ENCODE results near the gene MTMR1. TPM values are rescaled to one million over a fixed set of nuclear protein-coding genes. Genes with fewer than 3 reads are reported as not detected.

Gene MTMR1
- polyA plus RNA-seq, 1 donor from 2014 or later = 34.7 TPM

- Histone ChIP-seq H3K36me3 (ENCODE audit: insufficient read depth, low read length) (no peaks in the 10 kb centered on the region), H4K20me1 (ENCODE audit: insufficient read depth) (no peaks in the 10 kb centered on the region), H3K9ac (ENCODE audit: low read length) (no peak overlapping the region), H3K9me2 (ENCODE audit: insufficient read depth, low read length) (no peaks in the 10 kb centered on the region), H3K4me2 (ENCODE audit: low read length) (no peak overlapping the region), H3K27me3 (ENCODE audit: insufficient read depth, low read depth, low read length) (no peaks in the 10 kb centered on the region), H3K9me3 (ENCODE audit: low read length) (no peaks in the 10 kb centered on the region), H3K4me3 (ENCODE audit: low read length) (no peak overlapping the region), H3K79me2 (replicated peaks; ENCODE audit: insufficient read depth, low read length) (no peaks in the 10 kb centered on the region), H3F3A (ENCODE audit: insufficient read depth, low read length, poor library complexity, severe bottlenecking) (no peaks in the 10 kb centered on the region), H2AFZ (ENCODE audit: low read depth, low read length) (no peak overlapping the region), H3K27ac (ENCODE audit: low read length) (no peak overlapping the region)
- TF ChIP-seq EZH2 (IDR thresholded peaks at IDR 0.05; ENCODE audit: borderline replicate concordance, insufficient read depth, low read length, poor library complexity, severe bottlenecking) = no peak
- no peak for TF ChIP-seq CTCF (IDR thresholded peaks at IDR 0.05; ENCODE audit: poor library complexity, severe bottlenecking)
- no peak for TF ChIP-seq REST (IDR thresholded peaks at IDR 0.05; ENCODE audit: borderline replicate concordance)
- no peak for TF ChIP-seq POLR2AphosphoS5 (IDR thresholded peaks at IDR 0.05)
- no peak for TF ChIP-seq TAF1 (IDR thresholded peaks at IDR 0.05; ENCODE audit: low read depth)
- no peak for TF ChIP-seq SMC3 (conservative IDR thresholded peaks at IDR 0.05; ENCODE audit: poor library complexity)
- no peak for TF ChIP-seq EP300 (conservative IDR thresholded peaks at IDR 0.05; ENCODE audit: poor library complexity, severe bottlenecking)
- no peak for TF ChIP-seq RAD21 (conservative IDR thresholded peaks at IDR 0.05)
- no peak for TF ChIP-seq MXI1 (conservative IDR thresholded peaks at IDR 0.05; ENCODE audit: poor library complexity, severe bottlenecking)
These were observed 28.9 kb upstream of the MTMR1 start for GRCh38 chrX:150664290-150664689.

- Histone ChIP-seq H3K9me3 (ENCODE audit: low read length) (no peaks in the 10 kb centered on the region), H3K79me2 (replicated peaks; ENCODE audit: insufficient read depth, low read length) (no peaks in the 10 kb centered on the region), H3K9ac (ENCODE audit: low read length) (no peak overlapping the region), H3K36me3 (ENCODE audit: insufficient read depth, low read length) (no peaks in the 10 kb centered on the region), H3K4me3 (ENCODE audit: low read length) (no peak overlapping the region), H4K20me1 (ENCODE audit: insufficient read depth) (no peaks in the 10 kb centered on the region), H3K27ac (ENCODE audit: low read length) (no peak overlapping the region), H2AFZ (ENCODE audit: low read depth, low read length) (no peak overlapping the region), H3K4me2 (ENCODE audit: low read length) (no peak overlapping the region), H3K9me2 (ENCODE audit: insufficient read depth, low read length) (no peaks in the 10 kb centered on the region), H3F3A (ENCODE audit: insufficient read depth, low read length, poor library complexity, severe bottlenecking) (no peaks in the 10 kb centered on the region), H3K27me3 (ENCODE audit: insufficient read depth, low read depth, low read length) (no peaks in the 10 kb centered on the region)
- TF ChIP-seq TAF1 (IDR thresholded peaks at IDR 0.05; ENCODE audit: low read depth) = no peak
- TF ChIP-seq SMC3 (conservative IDR thresholded peaks at IDR 0.05; ENCODE audit: poor library complexity) = no peak
- no peak for TF ChIP-seq POLR2AphosphoS5 (IDR thresholded peaks at IDR 0.05)
- no peak for TF ChIP-seq RAD21 (conservative IDR thresholded peaks at IDR 0.05)
- TF ChIP-seq REST (IDR thresholded peaks at IDR 0.05; ENCODE audit: borderline replicate concordance) = no peak
- no peak for TF ChIP-seq CTCF (IDR thresholded peaks at IDR 0.05; ENCODE audit: poor library complexity, severe bottlenecking)
- no peak for TF ChIP-seq MXI1 (conservative IDR thresholded peaks at IDR 0.05; ENCODE audit: poor library complexity, severe bottlenecking)
- TF ChIP-seq EP300 (conservative IDR thresholded peaks at IDR 0.05; ENCODE audit: poor library complexity, severe bottlenecking) = no peak
- TF ChIP-seq EZH2 (IDR thresholded peaks at IDR 0.05; ENCODE audit: borderline replicate concordance, insufficient read depth, low read length, poor library complexity, severe bottlenecking) = no peak
These were observed 17.0 kb upstream of the MTMR1 start for GRCh38 chrX:150676221-150676620.

Measured in neural cell (in vitro differentiated cells).